WTC11 (cell line): Measurements from ENCODE around the gene ZSWIM4. TPM values are rescaled to one million over a fixed set of nuclear protein-coding genes. Genes with fewer than 3 reads are reported as not detected.

Source experiments
- ATAC-seq: fragments of 200-7000 bp; cut with Tn5 transposase; 2 replicates; pipeline ENCODE4 v1.10.0; 2021; ENCODE audit warnings: mild to moderate bottlenecking, moderate library complexity
- CTCF ChIA-PET: fragments of 300-600 bp; sonication (Branson Sonifier 250); formaldehyde crosslinking; loops from one replicate; lab custom pipeline; 2021; ENCODE audit warnings: antibody characterized with exemption; lab: Charles Lee
- POLR2A ChIA-PET: fragments of 350-600 bp; sonication (Branson Sonifier 250); formaldehyde crosslinking; loops from one replicate; lab custom pipeline; 2021; ENCODE audit warnings: antibody characterized with exemption; lab: Charles Lee
- DNase-seq: peaks from one replicate; pipeline ENCODE4 v3.0.0; 2021; ENCODE audit warnings: low spot score
- H3K27ac Mint-ChIP-seq: 2 replicates; pipeline ENCODE4 v1.8.0; 2021; ENCODE audit warnings: mixed read lengths
- H3K27me3 Mint-ChIP-seq: 2 replicates; pipeline ENCODE4 v1.8.0; 2021; ENCODE audit warnings: low read depth, mild to moderate bottlenecking, moderate library complexity, mixed read lengths
- H3K36me3 Mint-ChIP-seq: 2 replicates; pipeline ENCODE4 v1.8.0; 2021; ENCODE audit warnings: mixed read lengths
- H3K4me1 Mint-ChIP-seq: 2 replicates; pipeline ENCODE4 v1.8.0; 2022; ENCODE audit warnings: mixed read lengths
- H3K4me3 Mint-ChIP-seq: 2 replicates; pipeline ENCODE4 v1.8.0; 2021; ENCODE audit warnings: mild to moderate bottlenecking, moderate library complexity, mixed read lengths
- H3K9me3 Mint-ChIP-seq: 2 replicates; pipeline ENCODE4 v1.8.0; 2021; ENCODE audit warnings: mixed read lengths
- CREM ChIP-seq: sonication (generic); formaldehyde crosslinking; IDR thresholded peaks from 2 replicates; pipeline ENCODE4 v1.8.1; 2022; ENCODE audit warnings: mild to moderate bottlenecking, missing genetic modification reagents, moderate library complexity
- FOXJ3 ChIP-seq: sonication (generic); formaldehyde crosslinking; IDR thresholded peaks from 2 replicates; pipeline ENCODE4 v1.9.0; 2021; ENCODE audit warnings: missing genetic modification reagents, mild to moderate bottlenecking, borderline replicate concordance
- FOXP1 ChIP-seq: sonication (generic); formaldehyde crosslinking; IDR thresholded peaks from 2 replicates; pipeline ENCODE4 v1.8.0; 2022; ENCODE audit warnings: missing genetic modification reagents, mild to moderate bottlenecking, moderate library complexity, borderline replicate concordance
- GABPB1 ChIP-seq: sonication (generic); formaldehyde crosslinking; IDR thresholded peaks from 2 replicates; pipeline ENCODE4 v1.8.1; 2023; ENCODE audit warnings: mild to moderate bottlenecking, missing genetic modification reagents
- GRHL2 ChIP-seq: fragments of 250-450 bp; sonication (Bioruptor Pico); IDR thresholded peaks from 2 replicates; pipeline ENCODE4 v1.8.0; 2022; ENCODE audit warnings: mild to moderate bottlenecking, moderate library complexity; ENCODE audit not compliant: insufficient replicate concordance, severe bottlenecking
- HMGA2 ChIP-seq: fragments of 250-450 bp; sonication (Bioruptor Pico); IDR thresholded peaks from 2 replicates; pipeline ENCODE4 v1.4.0; 2021; ENCODE audit warnings: mild to moderate bottlenecking, moderate library complexity
- JAZF1 ChIP-seq: fragments of 250-450 bp; sonication (Bioruptor Pico); IDR thresholded peaks from 2 replicates; pipeline ENCODE4 v1.9.0; 2021; ENCODE audit warnings: moderate library complexity, mild to moderate bottlenecking, inconsistent platforms
- NFE2L1 ChIP-seq: sonication (generic); formaldehyde crosslinking; IDR thresholded peaks from 2 replicates; pipeline ENCODE4 v1.8.1; 2023; ENCODE audit warnings: missing genetic modification reagents
- NR3C1 ChIP-seq: sonication (generic); formaldehyde crosslinking; conservative IDR thresholded peaks from 2 replicates; pipeline ENCODE4 v1.8.1; 2023; ENCODE audit warnings: low read depth, mild to moderate bottlenecking, missing genetic modification reagents
- SMAD3 ChIP-seq: sonication (generic); formaldehyde crosslinking; IDR thresholded peaks from 2 replicates; pipeline ENCODE4 v1.8.0; 2022; ENCODE audit warnings: missing genetic modification reagents, mild to moderate bottlenecking, borderline replicate concordance
- SMAD4 ChIP-seq: sonication (generic); formaldehyde crosslinking; IDR thresholded peaks from 2 replicates; pipeline ENCODE4 v1.8.0; 2022; ENCODE audit warnings: mild to moderate bottlenecking, missing genetic modification reagents
- TCF7 ChIP-seq: sonication (generic); formaldehyde crosslinking; IDR thresholded peaks from 2 replicates; pipeline ENCODE4 v1.8.0; 2022; ENCODE audit warnings: mild to moderate bottlenecking, low read depth, missing genetic modification reagents, moderate library complexity
- ZBTB21 ChIP-seq: sonication (generic); formaldehyde crosslinking; IDR thresholded peaks from 2 replicates; pipeline ENCODE4 v1.8.1; 2023; ENCODE audit warnings: mild to moderate bottlenecking, missing genetic modification reagents, borderline replicate concordance
- ZNF138 ChIP-seq: sonication (generic); formaldehyde crosslinking; conservative IDR thresholded peaks from 2 replicates; pipeline ENCODE4 v1.8.1; 2022; ENCODE audit warnings: mild to moderate bottlenecking, moderate library complexity, missing genetic modification reagents
- ZNF232 ChIP-seq: sonication (generic); formaldehyde crosslinking; IDR thresholded peaks from 2 replicates; pipeline ENCODE4 v1.8.0; 2022; ENCODE audit warnings: mild to moderate bottlenecking, missing genetic modification reagents
- ZNF263 ChIP-seq: sonication (generic); formaldehyde crosslinking; IDR thresholded peaks from 2 replicates; pipeline ENCODE4 v1.8.1; 2022; ENCODE audit warnings: low read depth, mild to moderate bottlenecking, moderate library complexity, missing genetic modification reagents
- ZNF396 ChIP-seq: fragments of 250-450 bp; sonication (Bioruptor Pico); IDR thresholded peaks from 2 replicates; pipeline ENCODE4 v1.8.0; 2021; ENCODE audit warnings: mild to moderate bottlenecking, moderate library complexity, borderline replicate concordance
- ZNF416 ChIP-seq: fragments of 250-450 bp; sonication (Bioruptor Pico); IDR thresholded peaks from 2 replicates; pipeline ENCODE4 v1.9.0; 2021; ENCODE audit warnings: mild to moderate bottlenecking, inconsistent platforms
- total RNA-seq: library from RNA; stranded (reverse); gene quantifications from 3 replicates; pipeline ENCODE4 v1.2.3, GENCODE V29; 2021
- TF ChIP-seq, protein P1 (sequence below): sonication (generic); formaldehyde crosslinking; IDR thresholded peaks from 2 replicates; pipeline ENCODE4 v1.8.0; 2023; ENCODE audit warnings: missing genetic modification reagents, mild to moderate bottlenecking, borderline replicate concordance
- TF ChIP-seq, protein P2 (sequence below): fragments of 250-450 bp; sonication (Bioruptor Pico); IDR thresholded peaks from 2 replicates; pipeline ENCODE4 v1.9.0; 2021; ENCODE audit warnings: moderate library complexity, mild to moderate bottlenecking, inconsistent platforms, borderline replicate concordance
- TF ChIP-seq, protein P3 (sequence below): sonication (generic); formaldehyde crosslinking; IDR thresholded peaks from 2 replicates; pipeline ENCODE4 v1.8.1; 2022; ENCODE audit warnings: low read depth, mild to moderate bottlenecking, moderate library complexity, missing genetic modification reagents, borderline replicate concordance
- TF ChIP-seq, protein P4 (sequence below): sonication (generic); formaldehyde crosslinking; IDR thresholded peaks from 2 replicates; pipeline ENCODE4 v1.8.1; 2023; ENCODE audit warnings: mild to moderate bottlenecking, missing genetic modification reagents
- TF ChIP-seq, protein P5 (sequence below): fragments of 200-600 bp; IDR thresholded peaks from 2 replicates; pipeline ENCODE4 v1.8.0; 2022; ENCODE audit warnings: antibody characterized with exemption

The ZSWIM4 gene
- total RNA-seq, 1 experiment from 2014 or later: 33.4 TPM

DNA sequence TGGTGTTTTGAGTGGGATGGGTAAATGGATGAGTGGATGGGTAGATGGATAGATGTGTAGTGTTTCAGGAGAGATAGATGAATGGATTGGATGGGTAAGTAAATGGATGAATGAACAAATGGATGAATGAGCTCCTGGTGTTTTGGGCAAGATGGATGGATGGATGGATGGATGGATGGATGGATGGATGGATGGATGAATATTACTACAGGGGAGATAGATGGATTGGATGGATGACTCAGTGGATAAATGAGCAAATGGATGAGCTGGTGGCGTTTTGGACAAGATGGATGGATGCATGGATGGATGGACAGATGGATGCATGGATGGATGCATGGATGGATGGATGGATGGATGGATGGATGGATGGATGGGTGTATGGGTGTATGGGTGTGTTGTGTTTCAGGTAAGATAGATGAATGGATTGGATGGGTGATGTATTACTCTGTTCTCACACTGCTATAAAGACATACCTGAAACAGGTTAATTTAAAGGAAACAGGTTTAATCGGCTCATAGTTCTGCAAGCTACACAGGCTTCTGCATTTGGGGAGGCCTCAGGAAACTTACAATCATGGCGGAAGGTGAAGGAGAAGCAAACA lies 12.3 kb downstream of the ZSWIM4 start:
- H3K4me3 Mint-ChIP-seq: no peak overlapping the region
- no peaks in the 10 kb centered on the region for H3K9me3 Mint-ChIP-seq
- no peak for DNase-seq
- ChIA-PET CTCF (no interaction called here), POLR2A (no interaction called here)
- no peaks in the 10 kb centered on the region for H3K27me3 Mint-ChIP-seq
- peaks cover 6% of the 10 kb centered on the region; the same call in 1 of the 2 replicates for H3K4me1 Mint-ChIP-seq
- ATAC-seq: no peak
- TF ChIP-seq NR3C1 (CRISPR knock-in tag) (no peak), ZBTB21 (CRISPR knock-in tag) (no peak), ZNF138 (CRISPR knock-in tag) (no peak), TCF7 (CRISPR knock-in tag) (no peak), FOXJ3 (CRISPR knock-in tag) (no peak), NFE2L1 (CRISPR knock-in tag) (no peak), CREM (CRISPR knock-in tag) (no peak), ZNF263 (CRISPR knock-in tag) (no peak), ZNF416 (CRISPR knock-in tag) (no peak), FOXP1 (CRISPR knock-in tag) (no peak), JAZF1 (CRISPR knock-in tag) (no peak), ZNF232 (CRISPR knock-in tag) (no peak)
- TF ChIP-seq, protein P1, sequence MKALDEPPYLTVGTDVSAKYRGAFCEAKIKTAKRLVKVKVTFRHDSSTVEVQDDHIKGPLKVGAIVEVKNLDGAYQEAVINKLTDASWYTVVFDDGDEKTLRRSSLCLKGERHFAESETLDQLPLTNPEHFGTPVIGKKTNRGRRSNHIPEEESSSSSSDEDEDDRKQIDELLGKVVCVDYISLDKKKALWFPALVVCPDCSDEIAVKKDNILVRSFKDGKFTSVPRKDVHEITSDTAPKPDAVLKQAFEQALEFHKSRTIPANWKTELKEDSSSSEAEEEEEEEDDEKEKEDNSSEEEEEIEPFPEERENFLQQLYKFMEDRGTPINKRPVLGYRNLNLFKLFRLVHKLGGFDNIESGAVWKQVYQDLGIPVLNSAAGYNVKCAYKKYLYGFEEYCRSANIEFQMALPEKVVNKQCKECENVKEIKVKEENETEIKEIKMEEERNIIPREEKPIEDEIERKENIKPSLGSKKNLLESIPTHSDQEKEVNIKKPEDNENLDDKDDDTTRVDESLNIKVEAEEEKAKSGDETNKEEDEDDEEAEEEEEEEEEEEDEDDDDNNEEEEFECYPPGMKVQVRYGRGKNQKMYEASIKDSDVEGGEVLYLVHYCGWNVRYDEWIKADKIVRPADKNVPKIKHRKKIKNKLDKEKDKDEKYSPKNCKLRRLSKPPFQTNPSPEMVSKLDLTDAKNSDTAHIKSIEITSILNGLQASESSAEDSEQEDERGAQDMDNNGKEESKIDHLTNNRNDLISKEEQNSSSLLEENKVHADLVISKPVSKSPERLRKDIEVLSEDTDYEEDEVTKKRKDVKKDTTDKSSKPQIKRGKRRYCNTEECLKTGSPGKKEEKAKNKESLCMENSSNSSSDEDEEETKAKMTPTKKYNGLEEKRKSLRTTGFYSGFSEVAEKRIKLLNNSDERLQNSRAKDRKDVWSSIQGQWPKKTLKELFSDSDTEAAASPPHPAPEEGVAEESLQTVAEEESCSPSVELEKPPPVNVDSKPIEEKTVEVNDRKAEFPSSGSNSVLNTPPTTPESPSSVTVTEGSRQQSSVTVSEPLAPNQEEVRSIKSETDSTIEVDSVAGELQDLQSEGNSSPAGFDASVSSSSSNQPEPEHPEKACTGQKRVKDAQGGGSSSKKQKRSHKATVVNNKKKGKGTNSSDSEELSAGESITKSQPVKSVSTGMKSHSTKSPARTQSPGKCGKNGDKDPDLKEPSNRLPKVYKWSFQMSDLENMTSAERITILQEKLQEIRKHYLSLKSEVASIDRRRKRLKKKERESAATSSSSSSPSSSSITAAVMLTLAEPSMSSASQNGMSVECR (CRISPR knock-in tag): no peak
- TF ChIP-seq, protein P2, sequence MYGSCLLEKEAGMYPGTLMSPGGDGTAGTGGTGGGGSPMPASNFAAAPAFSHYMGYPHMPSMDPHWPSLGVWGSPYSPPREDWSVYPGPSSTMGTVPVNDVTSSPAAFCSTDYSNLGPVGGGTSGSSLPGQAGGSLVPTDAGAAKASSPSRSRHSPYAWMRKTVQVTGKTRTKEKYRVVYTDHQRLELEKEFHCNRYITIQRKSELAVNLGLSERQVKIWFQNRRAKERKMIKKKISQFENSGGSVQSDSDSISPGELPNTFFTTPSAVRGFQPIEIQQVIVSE (CRISPR knock-in tag): no peak
- TF ChIP-seq, protein P3, sequence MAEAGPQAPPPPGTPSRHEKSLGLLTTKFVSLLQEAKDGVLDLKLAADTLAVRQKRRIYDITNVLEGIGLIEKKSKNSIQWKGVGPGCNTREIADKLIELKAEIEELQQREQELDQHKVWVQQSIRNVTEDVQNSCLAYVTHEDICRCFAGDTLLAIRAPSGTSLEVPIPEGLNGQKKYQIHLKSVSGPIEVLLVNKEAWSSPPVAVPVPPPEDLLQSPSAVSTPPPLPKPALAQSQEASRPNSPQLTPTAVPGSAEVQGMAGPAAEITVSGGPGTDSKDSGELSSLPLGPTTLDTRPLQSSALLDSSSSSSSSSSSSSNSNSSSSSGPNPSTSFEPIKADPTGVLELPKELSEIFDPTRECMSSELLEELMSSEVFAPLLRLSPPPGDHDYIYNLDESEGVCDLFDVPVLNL (CRISPR knock-in tag): no peak
- TF ChIP-seq, protein P4, sequence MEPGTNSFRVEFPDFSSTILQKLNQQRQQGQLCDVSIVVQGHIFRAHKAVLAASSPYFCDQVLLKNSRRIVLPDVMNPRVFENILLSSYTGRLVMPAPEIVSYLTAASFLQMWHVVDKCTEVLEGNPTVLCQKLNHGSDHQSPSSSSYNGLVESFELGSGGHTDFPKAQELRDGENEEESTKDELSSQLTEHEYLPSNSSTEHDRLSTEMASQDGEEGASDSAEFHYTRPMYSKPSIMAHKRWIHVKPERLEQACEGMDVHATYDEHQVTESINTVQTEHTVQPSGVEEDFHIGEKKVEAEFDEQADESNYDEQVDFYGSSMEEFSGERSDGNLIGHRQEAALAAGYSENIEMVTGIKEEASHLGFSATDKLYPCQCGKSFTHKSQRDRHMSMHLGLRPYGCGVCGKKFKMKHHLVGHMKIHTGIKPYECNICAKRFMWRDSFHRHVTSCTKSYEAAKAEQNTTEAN (CRISPR knock-in tag): no peak
- H3K27ac Mint-ChIP-seq: no peak overlapping the region
- peaks cover 15% of the 10 kb centered on the region for H3K36me3 Mint-ChIP-seq

DNA sequence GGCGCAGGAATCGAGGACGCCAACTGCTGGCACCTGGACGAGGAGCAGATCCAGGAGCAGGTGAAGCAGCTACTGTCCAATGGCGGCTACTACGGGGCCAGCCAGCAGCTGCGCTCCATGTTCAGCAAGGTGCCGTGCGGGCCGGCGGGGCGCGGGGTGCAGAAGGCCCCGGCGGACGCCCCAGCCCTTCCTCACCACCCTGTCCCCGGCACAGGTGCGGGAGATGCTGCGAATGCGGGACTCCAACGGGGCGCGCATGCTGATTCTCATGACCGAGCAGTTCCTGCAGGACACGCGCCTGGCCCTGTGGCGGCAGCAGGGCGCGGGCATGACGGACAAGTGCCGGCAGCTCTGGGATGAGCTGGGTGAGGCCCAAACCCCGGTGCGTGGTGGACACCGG lies 13.6 kb downstream of the ZSWIM4 start:
- DNase-seq: no peak
- Mint-ChIP-seq H3K4me3 (no peak overlapping the region), H3K36me3 (peaks cover 25% of the 10 kb centered on the region), H3K27ac (no peak overlapping the region), H3K4me1 (peaks cover 6% of the 10 kb centered on the region; the same call in 1 of the 2 replicates), H3K27me3 (no peaks in the 10 kb centered on the region), H3K9me3 (no peaks in the 10 kb centered on the region)
- ChIA-PET CTCF (interaction anchor here (0.7 to 1.2 kb wide), 4 partner anchors 11 to 625 kb away, joined by 4 to 5 read pairs (median 4); no protein-coding TSS in a partner anchor), POLR2A (interaction anchor here (1.0 kb wide), 2 partner anchors 8 to 14 kb away, joined by 5 read pairs; partner anchors contain the start of gene ZSWIM4)
- no peak for ATAC-seq
- TF ChIP-seq GRHL2 (CRISPR knock-in tag) (no peak), ZNF263 (CRISPR knock-in tag) (no peak), HMGA2 (CRISPR knock-in tag) (no peak), SMAD4 (CRISPR knock-in tag) (no peak), ZNF396 (CRISPR knock-in tag) (no peak), GABPB1 (CRISPR knock-in tag) (no peak), SMAD3 (no peak), ZNF232 (CRISPR knock-in tag) (no peak), TCF7 (CRISPR knock-in tag) (no peak)
- TF ChIP-seq, protein P5, sequence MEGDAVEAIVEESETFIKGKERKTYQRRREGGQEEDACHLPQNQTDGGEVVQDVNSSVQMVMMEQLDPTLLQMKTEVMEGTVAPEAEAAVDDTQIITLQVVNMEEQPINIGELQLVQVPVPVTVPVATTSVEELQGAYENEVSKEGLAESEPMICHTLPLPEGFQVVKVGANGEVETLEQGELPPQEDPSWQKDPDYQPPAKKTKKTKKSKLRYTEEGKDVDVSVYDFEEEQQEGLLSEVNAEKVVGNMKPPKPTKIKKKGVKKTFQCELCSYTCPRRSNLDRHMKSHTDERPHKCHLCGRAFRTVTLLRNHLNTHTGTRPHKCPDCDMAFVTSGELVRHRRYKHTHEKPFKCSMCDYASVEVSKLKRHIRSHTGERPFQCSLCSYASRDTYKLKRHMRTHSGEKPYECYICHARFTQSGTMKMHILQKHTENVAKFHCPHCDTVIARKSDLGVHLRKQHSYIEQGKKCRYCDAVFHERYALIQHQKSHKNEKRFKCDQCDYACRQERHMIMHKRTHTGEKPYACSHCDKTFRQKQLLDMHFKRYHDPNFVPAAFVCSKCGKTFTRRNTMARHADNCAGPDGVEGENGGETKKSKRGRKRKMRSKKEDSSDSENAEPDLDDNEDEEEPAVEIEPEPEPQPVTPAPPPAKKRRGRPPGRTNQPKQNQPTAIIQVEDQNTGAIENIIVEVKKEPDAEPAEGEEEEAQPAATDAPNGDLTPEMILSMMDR: no peak
